Endothelial cell of umbilical vein (primary cell): Measurements from ENCODE around the gene DDX31. TPM values are rescaled to one million over a fixed set of nuclear protein-coding genes. Genes with fewer than 3 reads are reported as not detected.

Experiments used
- BruUV-seq: library from RNA; stranded (reverse); fragments of 400-500 nt; replicated peaks from 2 replicates; lab custom pipeline; 2021; lab: Mats Ljungman, UMichigan
- CTCF ChIA-PET: fragments of 300-600, 350-600 bp; sonication (Branson Sonifier 250); formaldehyde crosslinking; loops from one replicate; lab custom pipeline; 2021; ENCODE audit warnings: antibody characterized with exemption, inconsistent platforms; lab: Charles Lee
- POLR2A ChIA-PET: fragments of 300-600, 350-600 bp; sonication (Branson Sonifier 250); formaldehyde crosslinking; loops from one replicate; lab custom pipeline; 2021; ENCODE audit warnings: antibody characterized with exemption, inconsistent platforms; lab: Charles Lee
- DNase-seq: peaks from one replicate; pipeline ENCODE4 v3.0.0-alpha.2; 2011; ENCODE audit warnings: low read depth, low spot score
- FAIRE-seq: peaks from 2 replicates; lab custom pipeline; 2011; peaks lifted over from hg19 to GRCh38; lab: Jason Lieb, UNC
- H2AFZ ChIP-seq: 2 replicates; pipeline ENCODE4 v1.6.0; 2012; ENCODE audit warnings: low read depth, low read length, control low read depth, inconsistent platforms
- H3K27ac ChIP-seq: 2 replicates; pipeline ENCODE4 v1.5.1; 2011; ENCODE audit warnings: low read depth, mild to moderate bottlenecking, control low read depth, low read length, moderate library complexity; ENCODE audit not compliant: insufficient read depth
- H3K27me3 ChIP-seq, 2 experiments: 2 replicates each; pipeline versions ENCODE4 v1.6.0 to v1.6.1; 2011; ENCODE audit warnings: low read length in 2 of 2, mixed read lengths in 1 of 2; ENCODE audit not compliant: control insufficient read depth in 2 of 2, insufficient read depth in 2 of 2
- H3K36me3 ChIP-seq, 2 experiments: 2 replicates in 1 of 2; 3 replicates in 1 of 2; pipeline ENCODE4 v1.5.1; 2011; ENCODE audit warnings: low read length in 2 of 2, mild to moderate bottlenecking in 1 of 2, moderate library complexity in 1 of 2; ENCODE audit not compliant: control insufficient read depth in 2 of 2, insufficient read depth in 2 of 2; ENCODE audit errors: extremely low read depth in 1 of 2
- H3K4me1 ChIP-seq: 3 replicates; pipeline ENCODE4 v1.5.1; 2011; ENCODE audit warnings: mild to moderate bottlenecking, low read length; ENCODE audit not compliant: control insufficient read depth, insufficient read depth; ENCODE audit errors: extremely low read depth
- H3K4me2 ChIP-seq: 2 replicates; pipeline ENCODE4 v1.6.1; 2011; ENCODE audit warnings: low read length, control low read depth, mixed read lengths; ENCODE audit not compliant: insufficient read depth
- H3K4me3 ChIP-seq, 3 experiments: fragments of 200-600 bp in 1 of 3; sonication (generic), shearing (Covaris generic) in 1 of 3; replicated peaks in 1 of 3; 2 replicates each; pipeline ENCODE4 v1.5.1; 2011 to 2016; ENCODE audit warnings: control low read depth in 3 of 3, low read length in 3 of 3, mild to moderate bottlenecking in 2 of 3, inconsistent platforms in 1 of 3, low read depth in 1 of 3, moderate library complexity in 1 of 3; ENCODE audit not compliant: insufficient read depth in 1 of 3
- H3K79me2 ChIP-seq: 2 replicates; pipeline ENCODE4 v1.6.0; 2012; ENCODE audit warnings: low read length, inconsistent platforms; ENCODE audit not compliant: control insufficient read depth, insufficient read depth
- H3K9ac ChIP-seq: replicated peaks from 2 replicates; pipeline ENCODE3; 2011; ENCODE audit warnings: low read length, control low read depth; ENCODE audit not compliant: insufficient read depth; ENCODE audit errors: extremely low read depth
- H3K9me1 ChIP-seq: replicated peaks from 3 replicates; pipeline ENCODE4 v1.6.0; 2011; ENCODE audit warnings: mild to moderate bottlenecking, low read length; ENCODE audit not compliant: control insufficient read depth, insufficient read depth; ENCODE audit errors: extremely low read depth
- H3K9me3 ChIP-seq: replicated peaks from 2 replicates; pipeline ENCODE4 v1.5.1; 2012; ENCODE audit warnings: low read length, inconsistent platforms; ENCODE audit not compliant: control insufficient read depth, insufficient read depth
- H4K20me1 ChIP-seq: replicated peaks from 2 replicates; pipeline ENCODE3; 2011; ENCODE audit warnings: mild to moderate bottlenecking, low read length; ENCODE audit not compliant: control insufficient read depth, insufficient read depth; ENCODE audit errors: extremely low read depth
- EZH2 ChIP-seq: IDR thresholded peaks from 2 replicates; pipeline ENCODE4 v1.6.1; 2012; ENCODE audit warnings: borderline replicate concordance, low read depth, mild to moderate bottlenecking, moderate library complexity, low read length, inconsistent platforms; ENCODE audit not compliant: severe bottlenecking
- FOS ChIP-seq: IDR thresholded peaks from 2 replicates; pipeline ENCODE4 v1.6.1; 2011; ENCODE audit warnings: mild to moderate bottlenecking, low read length, moderate library complexity, borderline replicate concordance; ENCODE audit not compliant: insufficient read depth
- GATA2 ChIP-seq: IDR thresholded peaks from 2 replicates; pipeline ENCODE4 v1.7.0; 2011; ENCODE audit warnings: low read depth, mild to moderate bottlenecking, moderate library complexity, mixed read lengths, low read length; ENCODE audit not compliant: insufficient read length, insufficient read depth
- JUN ChIP-seq: IDR thresholded peaks from 2 replicates; pipeline ENCODE4 v1.6.1; 2011; ENCODE audit warnings: borderline replicate concordance, low read depth; ENCODE audit not compliant: insufficient read length, insufficient read depth
- MYC ChIP-seq: IDR thresholded peaks from one replicate; pipeline ENCODE4 v1.6.1; 2011; ENCODE audit warnings: mild to moderate bottlenecking, low read depth, low read length
- POLR2A ChIP-seq: IDR thresholded peaks from 2 replicates; pipeline ENCODE4 v1.6.1; 2012; ENCODE audit warnings: low read depth, mild to moderate bottlenecking, control low read depth, low read length
- POLR2AphosphoS5 ChIP-seq: IDR thresholded peaks from 2 replicates; pipeline ENCODE4 v1.6.1; 2012; ENCODE audit warnings: low read depth, mild to moderate bottlenecking, control low read depth, low read length, moderate library complexity; ENCODE audit not compliant: insufficient read depth
- dilution Hi-C: fragments of 300-500 bp; cut with MboI; formaldehyde crosslinking; loops from one replicate; pipeline ENCODE4 v1.15.0; 2019; ENCODE audit warnings: low sequenced_read_pairs; ENCODE audit not compliant: extremely low pct_ligation_motif_present
- intact Hi-C: fragments of 100-400 bp; cut with micrococcal nuclease; formaldehyde crosslinking; loops from one replicate; pipeline ENCODE4 v1.10.0; 2022
- polyA plus RNA-seq, 4 experiments: library from polyadenylated mRNA; depleted of rRNA in 3 of 4; stranded (reverse) in 3 of 4; unstranded in 1 of 4; fragments of >200 nt; gene quantifications; 2 replicates each; pipeline versions ENCODE4 v1.2.1 to v1.2.3, GENCODE V29; 2011 to 2012; ENCODE audit warnings: missing spikeins in 1 of 4
- total RNA-seq: library from RNA; stranded (reverse); gene quantifications from 2 replicates; pipeline ENCODE4 v1.2.3, GENCODE V29; 2021
- TF ChIP-seq, protein P1 (sequence below): IDR thresholded peaks from 2 replicates; pipeline ENCODE4 v1.6.1; 2011; ENCODE audit not compliant: insufficient read depth, insufficient read length
- TF ChIP-seq, protein P2 (sequence below), 2 donors: IDR thresholded peaks; 1 replicate in 1 of 2; 2 replicates in 1 of 2; pipeline ENCODE4 v1.5.1; 2011; ENCODE audit warnings: low read length in 2 of 2, mild to moderate bottlenecking in 2 of 2, moderate library complexity in 2 of 2, control low read depth in 1 of 2, inconsistent platforms in 1 of 2, low read depth in 1 of 2; ENCODE audit not compliant: insufficient read depth in 1 of 2; ENCODE audit errors: extremely low read depth in 1 of 2

DDX31 gene
- total and polyA plus RNA-seq, 2 donors (not counting 3 experiments of a cell fraction or from before 2014, with no cell fraction given): 8.0 to 16.3 TPM

DNA sequence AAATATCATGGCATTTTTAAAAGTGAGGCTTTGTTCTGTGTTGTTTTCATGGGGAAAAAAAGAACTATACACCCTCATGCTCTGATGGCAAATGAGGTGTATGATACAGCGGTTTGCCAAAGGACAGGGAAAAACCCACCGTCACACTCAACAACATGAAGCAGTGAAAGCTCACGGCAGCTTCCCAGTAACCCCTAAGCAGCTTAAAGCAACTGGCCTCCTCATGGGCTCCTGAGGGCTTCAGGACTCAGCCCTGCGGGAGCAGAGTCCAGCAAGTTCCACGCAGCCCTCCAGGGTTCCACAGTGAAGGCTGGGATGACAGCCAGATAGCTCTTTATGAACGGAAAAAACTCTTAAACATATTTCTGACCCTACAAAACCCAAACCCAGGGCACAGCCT lies 74.5 kb downstream of the DDX31 start:
- BruUV-seq: no TSS peak

More for the DNA sequence above, 74.5 kb downstream of the DDX31 start:
- H3K27ac ChIP-seq: no peak overlapping the region
- ChIA-PET CTCF (interaction anchor here (1.1 kb wide), 1 partner anchor 14 kb away, joined by 3 read pairs; no protein-coding TSS in a partner anchor), POLR2A (no interaction called here)
- DNase-seq: no peak
- no peak for FAIRE-seq
- no peaks in the 10 kb centered on the region for H3K9me3 ChIP-seq
- H2AFZ ChIP-seq: no peak overlapping the region
- H3K79me2 ChIP-seq: no peaks in the 10 kb centered on the region
- no peak overlapping the region for H3K4me2 ChIP-seq
- TF ChIP-seq GATA2 (no peak), JUN (no peak), MYC (no peak), POLR2AphosphoS5 (no peak), EZH2 (no peak), POLR2A (no peak), FOS (no peak)
- TF ChIP-seq, protein P1, sequence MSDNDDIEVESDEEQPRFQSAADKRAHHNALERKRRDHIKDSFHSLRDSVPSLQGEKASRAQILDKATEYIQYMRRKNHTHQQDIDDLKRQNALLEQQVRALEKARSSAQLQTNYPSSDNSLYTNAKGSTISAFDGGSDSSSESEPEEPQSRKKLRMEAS: no peak
- TF ChIP-seq, protein P2, sequence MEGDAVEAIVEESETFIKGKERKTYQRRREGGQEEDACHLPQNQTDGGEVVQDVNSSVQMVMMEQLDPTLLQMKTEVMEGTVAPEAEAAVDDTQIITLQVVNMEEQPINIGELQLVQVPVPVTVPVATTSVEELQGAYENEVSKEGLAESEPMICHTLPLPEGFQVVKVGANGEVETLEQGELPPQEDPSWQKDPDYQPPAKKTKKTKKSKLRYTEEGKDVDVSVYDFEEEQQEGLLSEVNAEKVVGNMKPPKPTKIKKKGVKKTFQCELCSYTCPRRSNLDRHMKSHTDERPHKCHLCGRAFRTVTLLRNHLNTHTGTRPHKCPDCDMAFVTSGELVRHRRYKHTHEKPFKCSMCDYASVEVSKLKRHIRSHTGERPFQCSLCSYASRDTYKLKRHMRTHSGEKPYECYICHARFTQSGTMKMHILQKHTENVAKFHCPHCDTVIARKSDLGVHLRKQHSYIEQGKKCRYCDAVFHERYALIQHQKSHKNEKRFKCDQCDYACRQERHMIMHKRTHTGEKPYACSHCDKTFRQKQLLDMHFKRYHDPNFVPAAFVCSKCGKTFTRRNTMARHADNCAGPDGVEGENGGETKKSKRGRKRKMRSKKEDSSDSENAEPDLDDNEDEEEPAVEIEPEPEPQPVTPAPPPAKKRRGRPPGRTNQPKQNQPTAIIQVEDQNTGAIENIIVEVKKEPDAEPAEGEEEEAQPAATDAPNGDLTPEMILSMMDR (IDR thresholded peaks at IDR 0.05; ENCODE audit: extremely low read depth in 1 of 2, insufficient read depth in 1 of 2, low read depth in 1 of 2, low read length in 2 of 2): no peak
- dilution Hi-C loops (no loop called here), intact Hi-C loops (no loop called here)
- no peak overlapping the region for H3K9ac ChIP-seq
- no peak overlapping the region for H3K4me3 ChIP-seq
- H3K36me3 ChIP-seq: peaks cover 0 to 7% of the 10 kb centered on the region in 2 experiments
- no peaks in the 10 kb centered on the region for H4K20me1 ChIP-seq
- H3K4me1 ChIP-seq: no peaks in the 10 kb centered on the region
- no peaks in the 10 kb centered on the region for H3K9me1 ChIP-seq
- H3K27me3 ChIP-seq: peaks cover 18 to 20% of the 10 kb centered on the region in 2 experiments
